ACHN (cell line): ENCODE measurements around the gene FHIT.

Experiments
- DNase-seq: peaks from one replicate; pipeline ENCODE4 v3.0.0-alpha.2; 2015
- in situ Hi-C: cut with HindIII; loops from 2 replicates; pipeline ENCODE4 v1.10.0; 2017; ENCODE audit warnings: low sequenced_read_pairs, low pct_ligation_motif_present, low pct_unique_long_range_greater_than_20kb

Gene FHIT

DNA sequence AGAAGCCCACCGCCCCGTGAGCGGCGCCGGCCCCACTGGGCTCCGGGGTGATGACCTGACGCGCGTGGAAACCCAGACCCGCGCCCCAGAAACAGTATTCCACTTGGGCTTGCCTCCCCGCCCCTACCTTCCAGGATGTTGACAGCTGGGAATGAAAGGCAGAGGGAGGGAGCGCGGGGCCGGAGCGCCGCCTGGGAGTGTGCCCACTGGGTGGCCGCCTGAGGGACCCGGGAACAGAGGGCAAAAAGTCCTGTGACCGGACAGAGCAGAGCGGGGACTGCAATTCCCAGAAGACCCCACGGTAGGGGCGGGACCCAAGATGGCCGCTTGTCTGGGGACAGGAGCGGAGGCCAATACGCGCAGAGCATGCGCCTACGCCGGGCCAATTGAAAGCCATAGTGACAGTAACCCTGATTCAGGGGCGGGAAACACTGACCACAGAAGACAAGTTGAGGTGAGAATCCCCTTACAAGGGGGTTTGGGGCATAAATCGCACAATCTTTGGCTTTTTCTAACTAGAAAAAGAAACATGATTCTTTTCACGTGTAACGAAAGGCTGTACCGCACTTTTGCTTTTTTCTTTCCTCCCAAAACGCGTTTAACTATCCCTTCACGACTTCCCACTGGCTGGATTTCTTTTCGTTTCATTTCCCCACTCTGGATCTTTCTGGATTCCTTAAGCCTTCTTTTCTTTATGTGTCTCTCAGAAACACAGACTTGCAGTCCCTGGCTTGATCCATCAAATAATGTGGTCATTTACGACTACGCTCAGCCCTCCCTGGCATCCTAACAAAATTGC lies at the start of gene FHIT:
Gene FHIT, minus strand, starts transcription at position 279 of the 799 bp plus-strand sequence.
- peak; percentile 93 for DNase-seq
- in situ Hi-C loops, result no loop called here

DNA sequence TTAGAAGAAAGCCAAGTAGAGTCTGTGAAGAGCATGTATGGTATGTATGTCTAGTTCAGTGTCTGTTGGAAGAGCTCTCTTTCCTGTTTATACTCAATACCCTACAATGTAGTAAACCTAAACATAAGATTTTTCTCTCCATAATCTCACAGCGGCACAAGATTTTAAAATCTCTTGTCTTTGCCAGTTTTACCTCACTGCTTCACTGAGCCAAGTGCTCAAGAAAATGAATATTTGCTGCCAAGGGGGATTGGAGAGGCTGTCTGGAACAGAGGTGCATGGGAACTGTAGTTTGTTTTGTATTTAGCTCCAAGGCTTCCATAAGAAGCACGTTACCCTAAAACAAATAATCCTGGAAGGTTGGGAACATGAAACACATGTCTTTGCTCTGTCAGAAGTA lies 49.5 kb upstream of the FHIT start:
- DNase-seq, result no peak
- in situ Hi-C loops, result no loop called here

DNA sequence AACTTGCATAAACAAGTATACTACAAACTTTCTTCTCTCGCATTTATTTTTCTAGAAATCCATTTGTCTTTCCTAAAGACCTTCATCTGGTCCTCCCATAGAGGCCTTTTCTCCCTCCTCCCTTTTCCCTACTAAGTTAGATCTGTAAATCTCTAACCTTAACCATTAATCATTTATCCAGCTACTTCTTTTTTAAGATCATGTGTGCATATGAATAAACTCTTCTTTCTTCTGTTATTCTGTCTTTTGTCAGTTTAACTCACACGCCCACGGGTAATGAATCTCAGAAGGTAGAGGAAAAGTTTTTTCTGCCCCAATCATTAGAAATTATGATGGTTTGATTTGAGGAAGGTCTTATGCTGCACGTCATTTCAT lies 48.7 kb upstream of the FHIT start:
- DNase-seq, result peak; percentile 60
- in situ Hi-C loops, result no loop called here

DNA sequence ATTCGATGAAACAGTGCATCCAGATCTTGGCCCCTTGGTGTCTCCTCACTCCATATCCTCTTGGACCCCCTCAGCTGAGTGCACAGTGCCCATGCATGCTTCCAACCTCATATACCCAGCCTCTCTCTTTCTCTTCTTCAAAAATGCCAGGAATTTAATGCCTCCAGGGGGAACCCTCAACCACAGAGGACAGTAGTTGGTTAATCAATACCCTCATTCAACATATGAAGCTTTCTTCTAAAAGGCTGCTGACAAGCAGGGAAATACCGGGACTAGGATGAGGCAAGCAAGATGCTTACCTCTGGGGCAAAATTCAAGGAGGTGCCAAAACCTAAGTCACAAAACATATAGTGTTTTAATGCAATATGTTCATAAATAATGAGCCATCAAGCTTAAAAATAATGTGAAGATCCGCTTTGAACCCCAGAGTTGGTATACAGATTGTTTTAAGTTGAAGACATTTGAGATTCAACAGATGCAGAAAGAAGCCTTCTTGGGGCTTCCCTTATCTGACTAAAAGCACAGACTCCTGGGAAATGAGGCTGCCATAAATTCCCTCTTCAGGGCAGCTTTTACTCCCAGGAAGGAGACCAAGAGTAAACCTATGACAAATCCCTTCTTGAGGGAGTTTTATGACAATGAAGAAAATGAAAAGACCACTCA lies 48.2 kb upstream of the FHIT start:
- in situ Hi-C loops, result no loop called here
- DNase-seq, result peak; percentile 89

DNA sequence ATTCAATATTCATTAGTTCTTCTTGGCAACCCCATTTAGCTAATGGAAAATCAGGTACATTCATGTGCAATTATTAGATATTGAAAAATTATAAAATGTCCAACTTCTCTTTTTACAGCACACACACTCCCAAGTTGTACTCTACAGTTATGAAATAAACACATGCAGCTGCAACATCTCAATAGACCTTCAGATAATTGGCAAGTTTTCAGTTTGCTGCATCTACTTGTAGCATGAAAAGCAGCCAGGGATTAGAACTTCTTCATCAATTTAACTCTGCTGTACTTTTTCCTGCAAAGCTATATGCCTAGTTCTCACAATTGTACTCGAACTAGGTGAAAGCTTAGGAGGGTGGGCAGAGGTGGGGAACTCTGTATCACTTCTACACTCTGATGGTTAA lies 46.6 kb upstream of the FHIT start:
- in situ Hi-C loops, result no loop called here
- DNase-seq, result no peak

DNA sequence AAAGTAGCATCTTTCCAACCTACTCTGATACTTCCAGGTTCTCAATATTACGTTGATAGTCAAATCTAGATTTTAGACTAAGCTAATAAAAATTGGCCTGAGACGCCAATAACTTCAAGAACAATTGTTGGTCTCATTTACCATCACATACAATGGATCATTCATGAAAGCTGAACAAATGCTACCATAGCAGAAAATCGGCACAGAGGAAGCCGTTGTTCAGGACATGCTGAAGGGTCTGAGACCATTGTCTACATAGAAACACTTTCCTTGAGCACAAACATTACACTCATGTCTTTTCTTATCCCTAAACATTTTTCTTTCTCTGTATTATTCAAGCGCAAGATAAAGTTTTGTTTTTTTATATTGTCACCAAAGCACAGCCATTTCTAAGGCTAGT lies 37.2 kb upstream of the FHIT start:
- no peak for DNase-seq
- in situ Hi-C loops, result no loop called here

DNA sequence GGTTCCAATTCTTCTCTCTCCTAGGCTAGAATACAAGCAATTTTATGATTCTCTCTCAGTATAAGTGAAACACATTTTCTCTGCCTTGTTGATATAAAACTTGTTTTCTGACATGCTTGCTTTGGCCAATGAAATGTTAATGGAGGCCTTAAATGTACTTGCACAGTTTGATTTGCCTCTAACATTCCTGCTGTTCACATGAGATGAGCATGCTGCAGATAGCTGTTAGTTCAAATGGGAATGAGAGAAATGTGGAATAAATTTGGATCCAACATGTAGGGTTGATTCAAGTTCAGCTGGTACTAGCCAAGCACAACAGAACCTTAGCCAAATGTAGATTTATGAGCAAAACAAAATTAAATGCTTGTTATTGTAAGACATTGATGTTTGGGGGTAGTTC lies 32.6 kb upstream of the FHIT start:
- DNase-seq, result no peak
- in situ Hi-C loops, result no loop called here

DNA sequence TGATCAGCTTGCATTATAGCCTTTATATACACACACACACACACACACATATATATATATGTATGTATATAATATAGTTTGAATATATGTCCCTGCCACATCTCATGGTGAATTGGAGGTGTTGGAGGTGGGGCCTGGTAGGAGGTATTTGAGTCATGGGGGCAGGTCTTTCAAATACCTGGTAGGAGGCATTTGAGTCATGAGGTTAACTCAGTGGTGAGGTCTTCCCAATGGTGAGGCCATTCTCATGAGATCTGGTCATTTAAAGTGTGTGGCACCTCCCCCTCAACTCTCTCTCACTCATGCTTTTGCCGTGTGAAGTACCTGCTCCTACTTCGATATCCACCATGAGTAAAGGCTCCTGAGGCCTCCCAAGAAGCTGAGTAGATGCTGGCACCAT lies 27.5 kb upstream of the FHIT start:
- DNase-seq, result no peak
- in situ Hi-C loops, result no loop called here

DNA sequence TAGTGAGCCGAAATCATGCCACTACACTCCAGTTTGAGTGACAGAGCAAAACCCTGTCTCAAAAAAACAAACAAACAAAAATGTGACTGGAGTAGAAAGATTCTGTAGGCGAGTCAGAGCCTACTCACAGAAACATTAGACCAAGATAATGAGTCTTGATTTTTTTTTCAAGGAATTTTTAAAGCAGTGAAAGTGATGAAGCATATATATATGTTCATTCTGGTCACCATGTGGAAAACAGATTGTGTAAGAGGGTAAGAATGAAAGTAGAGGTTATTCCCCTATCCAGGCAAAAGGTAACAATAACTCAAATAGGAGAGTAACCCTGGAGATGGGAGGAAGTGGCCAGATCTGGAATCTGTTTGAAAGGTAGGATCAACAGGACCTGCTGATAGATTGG lies 26.2 kb upstream of the FHIT start:
- in situ Hi-C loops, result no loop called here
- no peak for DNase-seq

DNA sequence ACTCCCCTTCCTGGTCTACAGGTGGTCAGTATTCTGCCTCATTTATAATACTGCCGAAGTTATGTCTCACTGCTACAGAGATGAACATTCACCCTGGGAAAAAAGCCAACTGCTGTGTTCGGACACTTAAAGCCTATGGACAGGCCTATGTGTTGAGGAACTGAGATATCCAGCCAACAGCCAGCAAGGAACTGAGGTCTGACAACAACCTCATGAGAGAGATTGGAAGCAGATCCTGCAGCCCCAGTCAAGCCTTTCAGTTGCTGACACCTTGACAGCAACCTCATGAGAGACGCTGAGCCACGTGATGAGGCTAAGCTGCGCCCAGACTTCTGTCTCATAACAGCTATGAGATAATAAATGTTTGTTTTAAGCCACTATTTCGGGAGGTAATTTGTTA lies 18.2 kb upstream of the FHIT start:
- in situ Hi-C loops, result no loop called here
- DNase-seq, result no peak

DNA sequence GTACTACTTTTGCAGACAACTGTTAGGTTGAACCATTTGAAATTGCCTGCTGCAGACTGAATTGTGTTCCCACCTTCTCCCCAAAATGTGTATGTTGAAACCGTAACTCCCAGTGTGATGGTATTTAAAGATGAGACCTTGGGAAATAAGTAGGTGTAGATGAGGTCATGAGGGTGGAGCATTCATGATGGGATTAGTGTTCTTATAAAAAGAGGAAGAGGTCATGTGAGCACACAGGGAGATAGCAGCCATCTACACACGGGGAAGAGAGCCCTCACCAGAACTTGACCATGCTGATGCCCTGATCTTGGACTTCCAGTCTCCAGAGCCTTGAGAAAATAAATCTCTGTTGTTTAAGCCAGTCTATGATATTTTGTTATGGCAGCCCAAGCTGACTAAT lies 17.4 kb upstream of the FHIT start:
- in situ Hi-C loops, result no loop called here
- no peak for DNase-seq

DNA sequence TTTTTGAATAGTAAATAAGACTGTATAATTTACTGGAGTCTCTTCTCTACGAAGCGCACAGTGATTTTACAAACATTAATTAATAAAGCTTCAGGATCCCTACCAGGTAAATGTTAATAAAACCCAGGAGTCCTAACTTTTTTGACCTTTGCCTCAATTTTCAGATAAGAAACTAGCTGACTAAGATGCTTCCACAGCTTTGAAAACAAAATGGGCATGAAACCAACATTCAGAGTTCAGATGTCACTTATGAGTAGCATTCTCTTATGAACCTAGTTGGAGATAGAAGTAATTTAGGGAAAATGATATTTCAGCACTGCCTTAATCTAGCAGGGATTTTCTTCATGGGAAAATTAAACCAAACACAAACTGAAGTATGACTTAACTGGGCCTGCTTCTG lies 13.0 kb upstream of the FHIT start:
- in situ Hi-C loops, result no loop called here
- DNase-seq, result no peak

DNA sequence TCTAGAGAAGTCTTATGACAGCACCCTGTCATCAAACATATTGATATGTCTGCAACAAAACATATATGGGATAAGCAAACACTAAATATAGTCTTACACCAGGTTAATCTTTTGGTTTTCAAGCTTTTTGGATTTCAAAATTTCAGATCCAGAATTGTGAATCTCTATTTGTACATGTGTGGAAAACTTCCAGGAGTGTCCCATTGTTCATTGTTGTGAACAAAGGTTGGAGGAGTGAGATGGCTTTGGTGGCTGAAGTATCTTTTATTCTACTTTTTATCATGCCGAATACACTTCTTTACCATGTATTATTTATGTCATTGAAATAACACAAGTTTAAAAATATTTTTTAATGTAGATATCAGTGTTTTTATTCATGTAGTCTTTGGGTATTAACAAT lies 5.9 kb upstream of the FHIT start:
- no peak for DNase-seq
- in situ Hi-C loops, result no loop called here

DNA sequence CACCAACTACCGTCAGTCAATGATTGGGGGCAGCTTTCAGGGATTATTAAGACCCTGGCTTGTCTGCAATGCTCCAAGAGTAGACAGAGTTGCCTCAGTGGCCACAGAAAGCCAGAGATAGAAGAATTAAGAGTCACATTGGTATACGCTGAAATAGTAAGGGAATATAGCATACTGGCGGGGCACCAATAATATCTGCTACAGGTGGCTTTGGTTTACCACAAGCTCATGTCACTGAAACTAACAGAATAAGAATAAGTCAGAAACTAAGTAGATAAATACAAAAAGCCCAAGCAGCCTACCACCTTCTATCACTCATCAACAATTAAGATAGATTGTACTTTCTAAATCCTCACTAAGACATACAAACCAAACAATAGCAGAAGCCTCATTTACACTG lies 2.5 kb upstream of the FHIT start:
- DNase-seq, result no peak
- in situ Hi-C loops, result no loop called here

DNA sequence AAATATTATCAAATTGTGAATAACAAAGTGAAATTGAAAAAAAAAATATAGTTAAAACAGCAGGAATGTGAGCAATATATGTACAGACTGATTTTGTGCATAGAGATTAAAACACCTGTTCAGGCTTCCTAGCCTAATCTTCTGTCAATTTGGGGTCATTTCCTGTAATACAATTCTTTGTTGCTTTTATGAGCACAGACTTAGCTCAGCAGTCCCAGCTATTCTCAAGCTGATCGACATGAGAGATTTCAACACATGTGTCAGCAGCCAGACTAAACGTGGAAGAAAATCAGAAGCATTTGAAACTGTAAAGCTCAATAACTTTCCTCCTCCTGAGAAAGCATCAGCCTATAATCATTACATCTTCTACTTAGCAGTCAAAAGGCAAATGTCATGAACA lies 1.6 kb upstream of the FHIT start:
- no peak for DNase-seq
- in situ Hi-C loops, result no loop called here

DNA sequence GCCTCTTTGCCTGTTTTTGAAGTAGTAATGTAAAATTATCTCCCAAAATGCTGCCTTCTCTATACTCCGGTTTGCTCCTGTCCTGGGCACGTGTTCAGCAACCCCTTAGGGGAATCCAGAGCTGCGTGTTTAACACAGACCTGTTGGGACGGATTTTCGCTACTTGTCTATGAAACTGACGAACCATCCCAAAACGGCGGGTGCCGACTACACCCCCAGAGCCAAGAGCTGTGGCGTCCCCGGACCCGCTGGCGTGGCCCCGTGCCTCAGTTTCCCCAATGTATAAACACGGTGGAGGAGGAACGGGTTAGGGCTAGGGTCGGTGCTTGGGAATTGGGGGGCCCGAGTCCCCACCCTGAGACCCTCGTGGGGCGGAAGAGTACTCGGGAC lies 473 bp downstream of the FHIT start:
- DNase-seq, result peak; percentile 56
- in situ Hi-C loops, result no loop called here

DNA sequence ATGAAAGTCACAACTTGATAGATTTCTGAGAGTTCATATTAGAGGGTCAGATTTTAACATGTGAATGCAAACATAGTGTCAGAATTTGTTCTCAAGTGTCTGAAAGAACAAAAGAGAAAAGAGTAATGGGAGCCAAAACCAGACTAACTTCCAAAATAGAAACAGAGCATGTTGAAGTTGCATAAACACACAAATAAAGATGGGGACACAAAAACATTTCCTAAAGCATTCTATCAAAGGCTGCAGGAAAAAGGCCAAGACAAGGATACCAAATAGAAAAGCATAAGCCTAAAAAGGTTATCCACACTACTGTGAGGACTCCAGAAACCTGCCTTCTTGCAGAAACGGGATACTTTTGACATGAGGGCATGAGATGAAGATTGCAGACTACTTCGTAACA lies 2.8 kb downstream of the FHIT start:
- no peak for DNase-seq

DNA sequence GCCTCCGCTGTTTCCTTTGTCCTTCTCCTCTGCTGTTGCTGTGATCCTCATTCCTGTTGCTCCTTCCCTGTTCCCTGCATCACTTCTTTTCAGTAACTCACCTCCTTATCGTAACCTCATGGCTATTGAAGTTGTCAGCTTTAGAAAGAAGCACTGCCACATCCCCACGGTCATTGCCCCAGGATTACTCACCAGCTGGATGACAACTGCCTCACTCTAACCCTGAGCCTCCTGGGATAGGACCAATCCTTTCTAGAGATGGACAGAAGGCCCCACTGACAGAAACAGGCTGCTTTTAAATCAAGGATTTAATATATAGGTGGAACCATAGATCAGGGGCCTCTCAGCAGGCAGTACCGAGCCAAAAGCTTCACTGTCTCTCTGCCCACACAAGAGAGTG lies 4.1 kb downstream of the FHIT start:
- in situ Hi-C loops, result no loop called here
- no peak for DNase-seq

More for the DNA sequence above, 2.8 kb downstream of the FHIT start:
- in situ Hi-C loops, result no loop called here

DNA sequence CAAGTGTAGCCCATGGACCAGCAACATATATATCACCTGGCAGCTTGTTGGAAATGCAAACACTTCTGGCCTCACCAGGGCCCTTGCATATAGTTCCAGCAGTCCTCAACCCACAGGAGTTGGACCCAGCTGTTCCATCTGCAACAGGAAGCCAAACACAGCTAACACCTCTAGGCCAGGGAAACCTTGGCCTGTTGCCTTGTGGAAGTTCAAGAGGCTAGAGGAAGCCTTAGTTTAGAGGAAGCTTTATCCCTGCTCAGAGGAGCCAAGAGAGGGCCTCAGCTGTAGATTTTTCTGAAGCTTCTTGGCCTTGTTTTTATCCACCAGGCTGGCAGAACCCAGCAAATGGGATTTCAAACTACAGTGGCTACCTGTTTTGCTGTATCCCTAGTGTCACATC lies 11.4 kb downstream of the FHIT start:
- DNase-seq, result no peak
- in situ Hi-C loops, result no loop called here

DNA sequence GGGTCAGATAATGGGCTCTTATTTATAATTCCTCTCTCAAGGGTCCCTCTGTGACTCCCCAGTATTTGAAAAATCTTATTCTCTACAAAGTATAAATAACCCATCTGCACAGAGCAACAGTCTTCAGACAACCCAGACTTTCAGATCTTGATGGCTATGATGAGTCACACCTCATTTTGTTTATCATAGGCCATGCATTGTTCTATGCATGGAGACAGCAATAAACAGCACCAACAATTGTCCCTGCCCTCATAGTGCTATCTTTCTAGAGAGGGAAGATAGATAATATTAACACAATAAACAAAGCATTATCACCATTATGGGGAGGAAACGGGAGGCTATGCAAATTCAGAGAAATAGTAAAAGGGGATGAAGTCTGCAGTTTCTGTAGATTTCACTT lies 13.4 kb downstream of the FHIT start:
- in situ Hi-C loops, result no loop called here
- DNase-seq, result no peak
